Activated CD8-positive, alpha-beta T cell treated with anti-CD3 and anti-CD28 coated beads, Interleukin-2, amount 10 ng/mL, durations not matched to agents 7 days and 5 days (primary cell): ENCODE data around the gene VAC14. TPM values are rescaled to one million over a fixed set of nuclear protein-coding genes. Genes with fewer than 3 reads are reported as not detected.
A peak's percentile ranks its signal among the peaks of the same experiment; 100 is the strongest.

Source experiments
- ATAC-seq: fragments of 150-1000 bp; cut with Tn5 transposase; one replicate; pipeline ENCODE4 v1.10.0; 2021; ENCODE audit warnings: moderate library complexity
- CTCF ChIA-PET: fragments of 350-600 bp; sonication (Branson Sonifier 250); formaldehyde crosslinking; loops from one replicate; lab custom pipeline; 2021; ENCODE audit warnings: antibody characterized with exemption; lab: Charles Lee
- POLR2A ChIA-PET: fragments of 350-600 bp; sonication (Branson Sonifier 250); formaldehyde crosslinking; loops from one replicate; lab custom pipeline; 2021; ENCODE audit warnings: antibody characterized with exemption; lab: Charles Lee
- DNase-seq: peaks from one replicate; pipeline ENCODE4 v3.0.0-alpha.2; 2020
- H3K27ac Mint-ChIP-seq: one replicate; pipeline ENCODE4 v1.8.0; 2021; ENCODE audit warnings: mild to moderate bottlenecking, mixed read lengths
- H3K27me3 Mint-ChIP-seq: one replicate; pipeline ENCODE4 v1.8.0; 2021; ENCODE audit warnings: low read depth, mixed read lengths
- H3K36me3 Mint-ChIP-seq: one replicate; pipeline ENCODE4 v1.8.0; 2021; ENCODE audit warnings: low read depth, mixed read lengths
- H3K4me1 Mint-ChIP-seq: one replicate; pipeline ENCODE4 v1.8.0; 2021; ENCODE audit warnings: low read depth, mixed read lengths
- H3K4me3 Mint-ChIP-seq: one replicate; pipeline ENCODE4 v1.8.0; 2021; ENCODE audit warnings: mild to moderate bottlenecking, mixed read lengths
- H3K9me3 Mint-ChIP-seq: one replicate; pipeline ENCODE4 v1.8.0; 2022; ENCODE audit warnings: mixed read lengths; ENCODE audit not compliant: insufficient read depth
- total RNA-seq, 2 experiments: library from RNA; stranded (reverse); gene quantifications; one replicate each; pipeline ENCODE4 v1.2.3, GENCODE V29; 2021

Gene VAC14
- total RNA-seq, 2 experiments from 2014 or later, result 35.2 to 37.9 TPM

- ATAC-seq (no peak), DNase-seq (no peak)
- Mint-ChIP-seq H3K27me3 (peaks cover 2% of the 10 kb centered on the region), H3K4me3 (no peak overlapping the region), H3K9me3 (no peaks in the 10 kb centered on the region), H3K4me1 (peaks cover 7% of the 10 kb centered on the region), H3K27ac (peak overlapping the region; percentile 77), H3K36me3 (no peaks in the 10 kb centered on the region)
- CTCF ChIA-PET, result interaction anchor here (0.9 to 1.7 kb wide), 3 partner anchors 78 to 112 kb away, joined by 3 to 5 read pairs (median 3); no protein-coding TSS in a partner anchor
- POLR2A ChIA-PET, result no interaction called here
Measured at GRCh38 chr16:70659953-70660671, 140.8 kb downstream of the VAC14 start.

GRCh38 chr16:70659546-70659945 lies 141.4 kb downstream of the VAC14 start:
- DNase-seq (no peak), ATAC-seq (no peak)
- CTCF ChIA-PET, result interaction anchor here (0.9 to 1.4 kb wide), 2 partner anchors 79 to 112 kb away, joined by 3 to 5 read pairs; no protein-coding TSS in a partner anchor
- H3K27ac Mint-ChIP-seq, result no peak overlapping the region
- H3K4me3 Mint-ChIP-seq, result no peak overlapping the region
- H3K36me3 Mint-ChIP-seq, result no peaks in the 10 kb centered on the region
- POLR2A ChIA-PET, result no interaction called here
- H3K27me3 Mint-ChIP-seq, result peaks cover 2% of the 10 kb centered on the region
- no peaks in the 10 kb centered on the region for H3K9me3 Mint-ChIP-seq
- H3K4me1 Mint-ChIP-seq, result peaks cover 7% of the 10 kb centered on the region

- no peaks in the 10 kb centered on the region for H3K9me3 Mint-ChIP-seq
- H3K27ac Mint-ChIP-seq, result no peak overlapping the region
- no peaks in the 10 kb centered on the region for H3K36me3 Mint-ChIP-seq
- DNase-seq (no peak), ATAC-seq (no peak)
- H3K27me3 Mint-ChIP-seq, result peaks cover 2% of the 10 kb centered on the region
- peaks cover 8% of the 10 kb centered on the region for H3K4me1 Mint-ChIP-seq
- no peak overlapping the region for H3K4me3 Mint-ChIP-seq
- POLR2A ChIA-PET, result no interaction called here
- CTCF ChIA-PET, result interaction anchor here (1.4 kb wide), 1 partner anchor 113 kb away, joined by 5 read pairs; no protein-coding TSS in a partner anchor
Measured at GRCh38 chr16:70658921-70659320, 142.0 kb downstream of the VAC14 start.

GRCh38 chr16:70657956-70658355 lies 143.0 kb downstream of the VAC14 start:
- no peak for DNase-seq
- ChIA-PET POLR2A (no interaction called here), CTCF (no interaction called here)
- Mint-ChIP-seq H3K27me3 (peaks cover 2% of the 10 kb centered on the region), H3K36me3 (no peaks in the 10 kb centered on the region), H3K4me1 (peaks cover 12% of the 10 kb centered on the region), H3K27ac (no peak overlapping the region), H3K4me3 (no peak overlapping the region), H3K9me3 (no peaks in the 10 kb centered on the region)
- no peak for ATAC-seq

DNA sequence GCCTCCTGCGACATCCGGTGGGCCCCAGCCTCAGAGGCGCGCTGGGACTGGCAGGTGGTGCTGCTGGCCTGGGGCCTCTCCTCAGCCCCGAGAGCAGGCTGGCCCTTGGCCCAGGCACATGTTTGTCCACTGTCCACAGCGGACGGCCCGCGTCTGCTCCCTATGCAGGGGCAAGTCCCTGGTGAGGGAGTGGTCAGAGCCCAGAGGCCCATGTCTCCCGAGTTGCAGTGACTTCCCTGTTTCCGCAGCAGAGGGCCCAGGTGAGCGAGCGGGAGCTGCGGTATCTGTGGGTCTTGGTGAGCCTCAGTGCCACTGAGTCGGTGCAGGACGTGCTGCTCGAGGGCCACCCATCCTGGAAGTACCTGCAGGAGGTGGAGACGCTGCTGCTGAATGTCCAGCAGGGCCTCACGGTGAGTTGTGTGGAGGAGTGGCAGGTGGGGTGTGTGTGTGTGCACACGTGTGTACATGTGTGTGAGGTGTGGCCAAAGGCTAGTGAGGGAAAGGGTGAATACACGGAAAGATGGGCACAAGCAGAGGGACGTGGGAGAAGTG lies 144.2 kb downstream of the VAC14 start:
- Mint-ChIP-seq H3K4me1 (peaks cover 12% of the 10 kb centered on the region), H3K27ac (no peak overlapping the region), H3K27me3 (peaks cover 2% of the 10 kb centered on the region), H3K4me3 (no peak overlapping the region), H3K36me3 (no peaks in the 10 kb centered on the region), H3K9me3 (no peaks in the 10 kb centered on the region)
- ATAC-seq, result no peak
- no peak for DNase-seq
- ChIA-PET POLR2A (no interaction called here), CTCF (no interaction called here)

- Mint-ChIP-seq H3K4me1 (peaks cover 12% of the 10 kb centered on the region), H3K27ac (no peak overlapping the region), H3K27me3 (peaks cover 2% of the 10 kb centered on the region), H3K9me3 (no peaks in the 10 kb centered on the region), H3K36me3 (no peaks in the 10 kb centered on the region), H3K4me3 (no peak overlapping the region)
- CTCF ChIA-PET, result interaction anchor here (3.6 to 4.7 kb wide), 2 partner anchors 115 to 287 kb away, joined by 26 to 60 read pairs; no protein-coding TSS in a partner anchor
- DNase-seq (no peak), ATAC-seq (no peak)
- POLR2A ChIA-PET, result no interaction called here
Measured at GRCh38 chr16:70656065-70656711, 144.8 kb downstream of the VAC14 start.

DNA sequence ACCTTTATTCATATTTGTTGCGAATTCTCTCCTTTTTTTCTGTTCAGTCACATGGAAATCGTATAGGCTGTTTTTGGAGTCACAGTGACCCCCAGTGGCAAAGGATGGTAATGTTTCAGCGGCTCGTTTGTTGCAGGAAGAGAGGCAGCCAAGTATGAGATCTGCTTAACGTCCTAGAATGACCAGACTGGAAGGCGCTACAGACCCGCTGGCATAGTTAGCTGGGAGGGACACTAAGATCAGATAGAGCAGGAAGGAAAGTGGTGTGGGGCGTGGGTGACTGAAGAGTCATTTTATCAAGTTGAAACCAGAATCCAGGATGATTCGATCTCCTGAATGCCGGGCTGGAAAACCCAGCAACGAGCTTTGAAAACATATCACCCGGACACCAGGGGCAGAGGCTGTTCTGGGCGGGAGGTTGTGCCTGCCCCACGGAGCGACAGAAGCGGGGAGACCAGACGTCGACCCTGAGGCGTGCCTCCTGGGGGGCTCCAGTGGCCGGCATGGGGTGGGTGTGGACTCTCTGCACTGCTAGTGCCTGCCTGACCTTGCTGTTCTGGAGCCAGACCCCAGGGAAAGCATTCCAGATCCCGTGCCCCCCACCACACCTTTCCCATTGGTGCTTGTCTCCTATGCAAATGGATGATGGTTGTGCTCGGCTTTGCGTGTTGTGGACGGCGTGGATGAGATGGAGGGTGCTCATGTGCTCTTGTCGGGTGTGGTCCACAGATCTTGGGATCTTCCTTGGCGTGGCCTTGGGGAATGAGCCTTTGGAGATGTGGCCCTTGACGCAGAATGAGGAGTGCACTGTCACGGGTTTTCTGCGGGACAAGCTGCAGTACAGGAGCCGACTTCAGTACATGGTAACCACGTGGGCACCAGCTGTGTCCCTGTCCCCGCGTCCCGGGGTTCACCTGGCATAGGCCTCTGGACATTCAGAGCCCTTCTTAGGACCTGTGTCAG lies 146.9 kb downstream of the VAC14 start:
- ChIA-PET CTCF (interaction anchor here (0.7 to 4.7 kb wide), 32 partner anchors 13 to 1046 kb away, joined by 3 to 60 read pairs (median 4); partner anchors contain the start of genes COG4, DDX19A and SF3B3), POLR2A (interaction anchor here (0.7 to 1.1 kb wide), 3 partner anchors 22 to 279 kb away, joined by 3 to 8 read pairs (median 3); no protein-coding TSS in a partner anchor)
- ATAC-seq (peak; percentile 65), DNase-seq (peak; percentile 88)
- Mint-ChIP-seq H3K36me3 (no peaks in the 10 kb centered on the region), H3K27ac (peak overlapping the region; percentile 51), H3K4me1 (peaks cover 5% of the 10 kb centered on the region), H3K4me3 (peak overlapping the region; percentile 11), H3K9me3 (no peaks in the 10 kb centered on the region), H3K27me3 (peaks cover 2% of the 10 kb centered on the region)

- no peak for ATAC-seq
- Mint-ChIP-seq H3K27ac (no peak overlapping the region), H3K4me1 (peaks cover 5% of the 10 kb centered on the region), H3K27me3 (peaks cover 2% of the 10 kb centered on the region), H3K4me3 (no peak overlapping the region), H3K36me3 (no peaks in the 10 kb centered on the region), H3K9me3 (no peaks in the 10 kb centered on the region)
- ChIA-PET CTCF (interaction anchor here (0.7 to 4.7 kb wide), 27 partner anchors 8 to 494 kb away, joined by 3 to 60 read pairs (median 4); no protein-coding TSS in a partner anchor), POLR2A (interaction anchor here (0.7 kb wide), 1 partner anchor 278 kb away, joined by 3 read pairs; no protein-coding TSS in a partner anchor)
- DNase-seq, result no peak
Measured at GRCh38 chr16:70653406-70653805, 147.6 kb downstream of the VAC14 start.

- Mint-ChIP-seq H3K9me3 (no peaks in the 10 kb centered on the region), H3K4me1 (peaks cover 5% of the 10 kb centered on the region), H3K36me3 (no peaks in the 10 kb centered on the region), H3K4me3 (no peak overlapping the region), H3K27ac (no peak overlapping the region), H3K27me3 (peaks cover 2% of the 10 kb centered on the region)
- DNase-seq, result no peak
- CTCF ChIA-PET, result interaction anchor here (0.8 to 4.7 kb wide), 9 partner anchors 9 to 537 kb away, joined by 3 to 60 read pairs (median 3); no protein-coding TSS in a partner anchor
- no peak for ATAC-seq
- POLR2A ChIA-PET, result no interaction called here
Measured at GRCh38 chr16:70652322-70652721, 148.6 kb downstream of the VAC14 start.

DNA sequence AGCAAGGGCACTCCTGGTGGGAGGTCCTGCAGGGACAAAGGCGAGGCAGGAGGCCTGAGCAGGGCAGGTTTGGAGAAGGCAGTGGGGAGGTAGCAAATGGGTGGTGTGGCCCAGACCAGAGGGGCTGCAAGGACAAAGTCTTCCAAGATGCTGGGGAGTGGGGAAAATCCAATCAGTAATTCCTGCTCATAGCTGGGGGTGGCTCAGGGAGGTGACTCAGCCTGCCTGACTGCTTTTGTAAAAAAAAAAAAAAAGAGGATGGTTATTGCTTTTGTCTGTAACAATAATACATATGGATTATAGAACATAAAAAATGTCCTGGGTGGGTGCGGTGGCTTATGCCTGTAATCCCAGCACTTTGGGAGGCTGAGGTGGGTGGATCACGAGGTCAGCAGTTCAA lies 149.4 kb downstream of the VAC14 start:
- Mint-ChIP-seq H3K9me3 (no peaks in the 10 kb centered on the region), H3K4me3 (no peak overlapping the region), H3K4me1 (peaks cover 5% of the 10 kb centered on the region), H3K27me3 (peaks cover 2% of the 10 kb centered on the region), H3K36me3 (no peaks in the 10 kb centered on the region), H3K27ac (no peak overlapping the region)
- DNase-seq, result no peak
- no peak for ATAC-seq
- ChIA-PET CTCF (interaction anchor here (1.0 to 4.7 kb wide), 2 partner anchors 119 to 282 kb away, joined by 3 to 60 read pairs; no protein-coding TSS in a partner anchor), POLR2A (no interaction called here)

DNA sequence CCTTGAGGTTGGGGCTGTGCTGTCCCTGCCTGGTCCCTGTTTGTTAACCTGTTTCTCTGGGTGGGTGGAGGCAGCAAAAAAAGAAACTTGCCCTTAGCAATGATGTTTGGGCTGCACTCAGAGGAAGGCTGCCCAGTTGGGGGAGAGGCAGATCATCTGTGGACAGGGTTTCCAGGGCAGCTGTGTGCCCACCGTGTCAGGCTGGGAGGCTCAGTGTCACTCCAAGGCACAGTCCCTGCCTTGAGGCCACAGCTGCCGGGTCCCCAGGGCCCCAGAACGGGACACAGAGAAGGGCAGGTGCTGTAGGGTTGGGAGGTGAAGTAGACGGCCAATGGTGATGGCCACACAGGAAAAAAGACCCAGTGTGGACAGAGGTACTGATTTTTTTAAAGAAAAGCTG lies 150.7 kb downstream of the VAC14 start:
- no peak for ATAC-seq

More for the DNA sequence above, 150.7 kb downstream of the VAC14 start:
- no peak overlapping the region for H3K4me3 Mint-ChIP-seq
- no peaks in the 10 kb centered on the region for H3K27me3 Mint-ChIP-seq
- no peaks in the 10 kb centered on the region for H3K9me3 Mint-ChIP-seq
- DNase-seq, result no peak
- POLR2A ChIA-PET, result no interaction called here
- peaks cover 5% of the 10 kb centered on the region for H3K4me1 Mint-ChIP-seq
- CTCF ChIA-PET, result no interaction called here
- H3K27ac Mint-ChIP-seq, result no peak overlapping the region
- no peaks in the 10 kb centered on the region for H3K36me3 Mint-ChIP-seq
